HG03521 (cell line): ENCODE measurements around the gene CXCL13.
"Not testable (repeated sequence)": the region's sequence is repeated elsewhere in the genome, so short reads cannot be mapped to it uniquely, and the experiment has no call there.

Experiments
- ATAC-seq: cut with Tn5 transposase; IDR thresholded peaks from one replicate; pipeline ENCODE4 v1.9.1; 2021; ENCODE audit warnings: mild to moderate bottlenecking, moderate library complexity; ENCODE audit not compliant: unreplicated experiment

The CXCL13 gene

DNA sequence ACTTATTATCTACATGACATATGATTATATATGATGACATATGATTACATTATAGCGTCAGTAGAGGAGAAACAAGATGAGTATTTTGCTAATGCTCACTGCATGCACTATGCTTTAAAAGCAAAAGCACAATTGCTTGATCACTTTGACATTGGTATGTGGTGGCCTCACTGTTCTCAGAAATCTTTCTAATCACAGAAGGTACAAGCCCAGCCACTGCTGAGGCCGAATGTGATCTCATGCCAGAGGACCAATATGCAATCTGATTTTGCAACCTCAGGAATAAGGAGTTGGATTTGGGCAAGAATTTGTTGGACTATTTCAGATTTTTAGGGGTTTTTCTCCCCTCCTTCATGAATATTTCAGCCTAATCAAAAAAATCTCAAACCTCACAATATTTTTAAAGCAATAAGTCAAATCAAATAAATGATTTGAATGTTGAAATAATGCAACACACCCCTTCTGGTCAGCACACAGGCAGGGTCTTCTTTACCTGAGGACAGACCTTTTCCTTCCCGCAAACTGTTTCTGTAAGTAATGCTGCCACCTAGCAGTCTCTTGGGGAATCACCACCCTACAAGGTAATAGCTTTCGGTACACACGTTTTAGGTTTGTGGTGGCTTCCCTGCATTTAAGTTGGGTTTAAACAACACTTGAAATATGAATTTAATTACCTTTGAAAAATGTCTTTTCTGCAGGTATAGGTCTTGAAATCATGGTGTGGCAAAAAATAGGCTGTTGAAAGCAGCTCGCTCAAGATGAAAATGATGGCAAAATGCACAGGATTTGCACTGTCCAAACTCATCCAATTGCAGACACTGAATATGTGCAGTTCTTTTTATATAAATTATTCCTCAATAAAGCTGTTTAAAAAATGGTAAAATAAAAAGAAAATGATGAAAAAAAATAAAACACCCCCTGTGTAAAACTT lies 4.8 kb upstream of the CXCL13 start:
- no peak for ATAC-seq

DNA sequence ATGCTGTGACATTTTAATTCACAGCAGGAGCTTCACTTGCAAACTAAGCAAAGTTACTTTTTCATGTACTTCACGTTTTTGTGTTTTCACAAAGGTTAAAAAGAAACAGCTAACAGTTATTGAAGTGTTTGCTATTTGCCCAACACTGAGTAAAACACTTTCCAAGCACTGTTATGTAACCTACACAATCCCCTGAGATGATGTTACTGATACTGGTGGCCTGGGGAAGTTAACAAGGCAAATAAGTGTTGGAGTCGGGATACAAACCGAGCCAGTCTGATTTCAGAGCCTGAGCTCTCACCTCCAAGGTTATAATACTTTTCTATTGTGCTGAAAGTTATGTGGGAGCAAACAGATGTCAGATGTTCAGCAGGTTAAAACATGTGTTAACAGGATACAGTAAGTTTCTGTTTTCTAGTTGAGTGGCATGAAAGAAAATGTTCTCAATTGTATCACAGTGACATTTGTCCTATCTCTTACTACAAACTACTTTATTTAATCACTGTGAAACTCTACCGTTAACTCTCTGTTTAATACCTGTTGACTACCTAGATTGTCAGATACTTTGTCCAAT lies 3.9 kb upstream of the CXCL13 start:
- ATAC-seq, result no peak

DNA sequence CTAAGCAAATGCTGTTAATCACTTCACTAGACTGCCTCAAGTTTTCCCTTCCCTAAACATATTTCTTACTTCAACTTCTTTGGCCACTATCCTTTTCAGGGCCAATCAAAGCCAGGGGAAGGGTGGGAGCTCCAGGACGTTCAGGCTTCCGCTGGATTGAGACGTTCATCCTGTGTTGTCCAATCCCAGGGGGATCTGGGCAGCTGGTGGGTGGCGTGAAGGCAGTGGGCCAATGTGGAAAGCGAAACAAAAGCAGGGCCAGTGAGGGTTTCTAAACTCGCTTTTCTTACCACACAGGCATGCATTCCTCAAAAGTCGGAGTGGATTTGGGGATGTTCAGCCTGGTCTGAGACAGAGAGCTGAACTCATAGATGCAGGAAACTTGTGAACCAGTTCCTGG lies 7.6 kb downstream of the CXCL13 start:
- ATAC-seq, result no peak

DNA sequence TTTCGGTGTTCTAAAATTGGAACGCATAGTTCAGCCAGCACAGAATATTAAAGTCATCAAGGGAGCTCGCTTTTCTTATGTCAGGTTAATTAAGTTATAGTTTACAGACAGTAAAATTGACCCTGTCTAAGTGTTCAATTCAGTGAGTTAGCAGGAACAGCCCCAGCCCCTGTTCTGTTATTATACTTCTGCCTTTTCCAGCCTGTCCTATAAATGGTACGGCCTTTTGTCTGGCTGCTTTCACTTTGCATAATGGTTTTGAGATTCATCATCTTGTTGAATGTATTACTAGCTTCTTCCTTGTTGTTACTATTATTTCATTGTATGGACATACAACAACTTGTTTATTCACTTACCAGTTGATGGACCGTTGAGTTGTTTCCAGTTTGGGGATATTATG lies 9.5 kb downstream of the CXCL13 start:
- ATAC-seq, result no peak

DNA sequence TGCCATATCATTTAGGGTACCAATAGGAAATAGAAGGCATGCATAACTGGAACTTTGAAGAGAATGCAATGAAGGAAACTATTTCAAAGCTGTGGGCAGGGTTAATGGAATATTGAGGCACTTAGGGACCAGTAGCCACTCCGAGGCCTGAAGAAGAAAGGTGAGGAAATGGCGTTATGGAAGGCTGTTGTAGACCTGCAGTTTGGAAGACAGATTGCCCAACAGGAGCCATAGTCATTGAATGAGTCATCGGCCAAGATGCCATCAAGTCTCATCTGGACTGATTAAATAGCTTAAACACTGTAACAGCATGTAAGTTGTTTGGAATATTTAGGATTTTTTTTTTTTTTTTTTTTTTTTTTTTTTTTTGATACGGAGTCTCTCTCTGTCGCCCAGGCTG lies 11.6 kb downstream of the CXCL13 start:
- no peak for ATAC-seq

DNA sequence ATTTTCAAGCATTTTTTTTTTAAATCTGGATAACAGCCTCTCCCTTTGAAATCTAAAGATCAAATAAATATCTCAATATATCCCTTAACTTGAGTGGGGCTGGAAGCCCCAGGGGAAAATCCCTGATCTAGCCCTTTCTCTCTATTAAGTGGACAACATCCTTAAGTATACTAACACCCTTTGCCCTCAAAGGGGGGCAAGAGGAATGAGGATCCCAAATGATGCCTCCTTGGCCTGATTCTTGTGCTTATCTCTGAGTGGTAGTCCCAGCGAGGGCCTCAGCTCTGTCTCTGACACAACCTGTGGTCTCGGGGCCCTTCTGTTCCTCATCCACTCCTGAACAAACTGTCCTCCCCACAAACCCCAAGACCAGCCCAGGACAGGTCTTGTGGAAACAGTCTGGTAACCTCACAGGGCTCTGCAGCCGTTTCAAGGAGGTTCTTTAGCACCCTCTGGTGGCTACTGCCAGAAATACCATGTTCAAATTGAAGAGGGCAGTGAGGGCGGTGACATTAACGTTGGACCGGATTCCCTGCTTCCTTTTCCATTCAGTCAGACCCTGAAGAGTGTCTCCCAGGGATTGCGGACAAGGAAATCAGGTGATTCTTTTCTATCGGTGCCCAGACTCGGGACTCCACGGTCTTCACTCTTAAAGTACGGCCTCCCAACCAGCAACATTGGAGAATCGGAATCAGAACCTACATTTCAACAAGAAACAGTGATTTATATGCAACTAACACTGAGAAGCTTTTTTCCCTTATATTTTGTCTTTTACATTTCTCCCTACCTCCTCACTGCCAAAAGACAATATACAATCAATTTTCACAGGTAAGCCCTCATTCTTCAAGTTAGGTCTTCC lies 13.0 kb downstream of the CXCL13 start:
- peak; percentile 75 for ATAC-seq

DNA sequence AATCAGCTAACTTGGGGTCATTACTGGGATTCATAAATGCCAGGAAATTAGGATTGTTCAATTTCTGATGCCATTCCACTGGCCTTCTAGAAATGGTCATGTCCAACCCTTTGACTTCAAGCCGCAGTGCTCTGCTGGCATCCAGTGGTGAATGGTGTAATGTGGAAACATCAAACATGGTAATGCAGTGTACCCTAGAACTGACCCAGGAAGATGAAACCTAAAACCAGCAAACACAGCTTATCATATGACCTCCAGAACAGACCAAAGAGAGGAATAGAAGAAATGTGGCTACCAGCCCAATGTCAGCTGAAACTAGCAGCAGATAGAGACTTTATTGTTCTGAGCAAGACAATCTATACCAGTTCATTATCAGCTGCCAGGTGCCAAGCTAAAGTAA lies 13.8 kb downstream of the CXCL13 start:
- ATAC-seq, result no peak

DNA sequence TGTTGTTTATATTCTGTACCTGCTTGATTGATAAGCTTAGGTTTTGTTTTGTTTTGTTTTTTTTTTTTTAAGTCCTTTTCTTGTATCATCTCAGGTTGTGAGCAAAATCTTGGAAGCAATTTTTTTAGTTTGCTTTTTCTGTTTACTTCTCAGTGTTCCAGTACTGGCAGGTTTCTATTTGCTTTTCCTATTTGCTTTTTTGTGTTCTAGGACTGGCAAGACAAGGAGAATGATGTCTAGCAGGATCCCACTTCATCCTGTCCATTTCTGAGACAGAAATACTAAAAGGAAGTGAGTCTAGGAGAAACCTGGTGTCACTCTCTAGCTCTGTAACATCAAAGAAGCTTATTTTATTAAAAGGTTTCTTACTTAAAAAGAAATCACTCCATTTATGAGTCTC lies 15.6 kb downstream of the CXCL13 start:
- no peak for ATAC-seq

DNA sequence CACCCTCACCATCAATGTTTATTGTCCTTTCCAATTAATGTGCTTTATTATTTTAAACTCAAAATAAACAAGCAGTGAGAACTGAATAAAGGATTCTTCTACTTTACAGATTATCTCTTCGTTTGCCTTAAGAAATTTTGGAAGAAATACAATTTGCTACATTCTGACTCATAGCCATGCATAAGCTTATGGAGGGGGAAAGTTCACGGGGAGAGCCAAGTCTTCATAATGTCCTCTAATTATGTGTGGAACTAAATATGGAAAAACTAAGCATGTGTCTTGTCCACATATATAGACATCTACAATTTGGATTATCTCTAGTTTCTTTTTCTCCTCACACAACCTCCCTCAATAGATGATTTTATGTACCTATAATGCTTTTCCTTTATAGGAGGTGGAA lies 17.5 kb downstream of the CXCL13 start:
- no peak for ATAC-seq

DNA sequence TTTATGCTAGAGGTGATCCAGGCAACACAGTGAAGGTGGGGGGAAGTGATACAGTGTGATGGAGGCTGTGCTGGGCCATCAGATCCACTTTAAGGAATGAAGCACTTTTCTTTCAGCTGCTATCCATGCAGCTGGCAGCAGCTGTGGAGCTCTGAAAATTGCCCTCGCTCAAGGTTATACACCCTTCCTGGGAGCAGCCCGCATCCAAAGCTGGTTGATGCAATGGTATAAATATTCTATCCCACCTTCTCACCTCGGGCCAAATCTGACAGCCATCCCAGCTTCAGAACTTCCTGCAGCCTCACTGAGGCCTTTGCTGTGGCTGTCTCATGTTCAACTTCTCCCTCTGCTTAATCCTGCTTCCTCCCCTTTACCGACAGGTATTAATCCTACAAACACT lies 18.6 kb downstream of the CXCL13 start:
- no peak for ATAC-seq

DNA sequence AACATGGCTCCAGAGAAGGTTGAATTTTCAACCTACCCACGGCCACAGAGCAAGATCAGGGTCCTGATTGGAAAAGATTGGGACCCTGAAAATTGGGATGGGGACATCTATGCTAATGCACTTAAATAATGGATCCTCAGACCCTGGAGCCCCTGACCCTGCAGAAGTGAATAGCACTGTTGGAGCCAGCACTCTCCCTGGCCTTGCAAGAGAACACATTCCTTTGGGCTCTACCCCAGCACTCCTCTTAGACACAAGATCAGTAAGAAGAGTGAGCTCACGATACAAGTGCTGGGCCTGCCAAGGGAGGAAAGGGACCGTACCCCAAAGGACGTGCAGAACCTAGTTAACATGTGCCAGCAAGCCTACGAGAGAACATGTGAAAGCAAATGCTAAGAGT lies 19.9 kb downstream of the CXCL13 start:
- ATAC-seq, result no peak

DNA sequence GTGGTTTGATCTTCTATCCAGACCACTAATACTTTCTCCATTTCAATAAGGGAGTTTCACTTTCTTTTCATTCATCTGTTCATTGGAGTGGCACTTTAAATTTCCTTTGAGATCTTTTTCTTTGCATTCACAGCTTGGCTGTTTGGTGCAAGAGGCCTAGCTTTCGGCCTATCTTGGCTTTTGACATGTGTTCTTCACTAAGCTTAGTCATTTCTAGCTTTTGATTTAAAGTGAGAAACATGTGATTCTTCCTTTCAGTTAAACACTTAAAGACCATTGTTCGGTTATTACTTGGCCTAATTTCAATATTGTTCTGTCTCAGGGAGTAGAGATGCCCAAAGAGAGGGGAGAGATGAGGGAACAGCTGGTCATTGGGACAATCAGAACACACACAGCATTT lies 24.3 kb downstream of the CXCL13 start:
- peak; percentile 65 for ATAC-seq

DNA sequence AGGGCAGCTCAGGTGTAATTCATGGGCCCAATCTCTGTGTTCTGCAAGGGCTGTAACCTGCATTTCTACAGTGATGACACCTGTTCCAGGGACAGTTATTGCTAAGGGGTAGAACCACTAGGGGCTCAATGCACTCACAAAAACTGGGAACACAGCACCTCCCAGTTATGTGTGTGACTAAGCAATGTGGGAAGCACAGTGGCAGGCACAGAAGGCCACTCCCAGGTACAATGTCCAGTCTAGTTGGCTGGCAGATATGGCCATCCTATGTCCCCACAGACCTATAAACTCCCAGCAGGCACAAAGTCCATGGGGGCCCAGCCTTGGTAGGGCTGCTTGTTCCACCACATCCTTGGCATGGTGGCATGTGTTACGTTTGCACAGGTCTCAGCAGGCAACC lies 25.7 kb downstream of the CXCL13 start:
- ATAC-seq, result no peak

DNA sequence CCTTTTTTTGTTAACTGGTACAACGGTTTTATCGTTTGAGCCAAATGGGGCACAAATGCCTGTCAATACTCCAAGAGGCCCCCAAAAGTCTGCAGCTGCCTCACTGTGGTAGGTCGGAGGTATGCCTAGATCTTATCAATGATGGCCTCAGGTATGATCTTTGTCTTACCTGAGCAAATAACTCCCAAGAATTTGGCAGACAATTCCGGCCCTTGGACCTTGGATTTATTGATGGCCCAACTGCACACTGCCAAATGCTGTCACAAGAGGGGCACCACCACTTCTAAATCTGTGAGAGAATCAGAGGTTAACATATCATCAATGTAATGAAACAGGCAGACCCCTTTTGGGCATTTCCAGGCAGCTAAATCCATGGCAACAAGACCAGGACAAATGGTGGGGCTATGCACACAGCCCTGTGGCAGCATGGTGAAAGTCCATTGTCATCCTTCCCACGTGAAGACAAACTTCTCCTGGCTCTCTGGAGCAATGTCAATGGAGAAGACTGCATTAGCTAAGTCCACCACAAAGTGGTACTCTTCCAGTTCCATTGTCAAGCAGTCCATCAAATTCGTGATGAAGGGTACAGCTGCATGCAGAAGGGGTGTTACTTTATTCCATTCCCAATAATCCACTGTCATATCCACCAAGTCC lies 28.6 kb downstream of the CXCL13 start:
- ATAC-seq, result no peak

DNA sequence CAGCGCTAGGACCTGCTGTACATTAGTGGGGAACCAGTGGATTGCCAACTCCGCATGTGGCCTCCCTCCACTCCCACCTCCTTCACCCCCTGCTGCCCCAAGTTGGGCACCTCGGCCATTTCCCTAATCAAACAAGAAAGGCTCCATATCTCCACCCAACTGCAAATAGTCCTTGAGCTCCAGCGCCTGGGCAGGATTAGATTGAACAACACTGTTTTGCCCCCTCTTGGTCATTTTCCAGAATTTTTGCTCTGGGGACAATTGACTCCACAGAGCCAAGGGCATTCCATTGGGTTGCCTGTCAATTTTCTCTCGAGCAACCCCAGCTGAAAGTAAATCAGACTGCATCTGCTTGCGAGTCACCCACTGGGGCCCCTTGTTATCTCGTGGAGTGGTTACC lies 29.6 kb downstream of the CXCL13 start:
- ATAC-seq, result no peak

DNA sequence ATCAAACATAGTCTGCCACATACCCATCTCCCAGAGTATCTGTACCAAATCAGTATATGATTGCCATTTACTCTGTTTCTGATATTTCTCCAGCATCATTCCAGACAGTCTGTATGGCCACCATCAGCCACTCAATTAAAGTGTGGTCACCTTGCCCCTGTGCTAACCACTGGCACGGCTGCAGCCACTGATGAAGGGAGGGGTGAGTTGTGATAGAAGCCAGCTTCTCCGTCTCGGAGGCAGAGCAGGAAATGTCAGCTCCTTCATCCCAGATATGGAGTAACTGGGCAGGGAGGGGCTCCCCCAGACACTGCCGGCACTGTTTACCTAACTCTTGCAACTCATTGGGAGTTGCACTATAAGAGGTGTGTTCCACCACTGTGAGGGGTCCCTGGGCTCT lies 30.3 kb downstream of the CXCL13 start:
- no peak for ATAC-seq

DNA sequence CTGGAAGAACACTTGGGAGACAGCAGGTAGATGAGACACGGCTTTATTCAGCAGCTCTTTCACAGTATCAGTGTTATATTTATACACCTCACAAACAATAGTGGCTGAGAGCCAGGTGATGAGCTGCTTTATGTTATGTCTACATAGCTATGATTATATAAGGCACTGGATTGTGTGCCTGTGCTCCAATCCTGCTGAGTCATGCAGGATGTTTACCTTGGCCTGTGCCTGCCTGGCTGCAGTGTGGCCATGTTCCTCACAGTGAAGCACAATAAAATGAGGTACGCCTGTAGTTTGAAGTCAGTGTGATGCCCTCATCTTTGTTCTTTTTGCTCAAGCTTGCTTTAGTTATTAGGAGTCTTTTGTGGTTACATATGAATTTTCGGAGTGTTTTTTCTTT lies 31.3 kb downstream of the CXCL13 start:
- ATAC-seq, result no peak

DNA sequence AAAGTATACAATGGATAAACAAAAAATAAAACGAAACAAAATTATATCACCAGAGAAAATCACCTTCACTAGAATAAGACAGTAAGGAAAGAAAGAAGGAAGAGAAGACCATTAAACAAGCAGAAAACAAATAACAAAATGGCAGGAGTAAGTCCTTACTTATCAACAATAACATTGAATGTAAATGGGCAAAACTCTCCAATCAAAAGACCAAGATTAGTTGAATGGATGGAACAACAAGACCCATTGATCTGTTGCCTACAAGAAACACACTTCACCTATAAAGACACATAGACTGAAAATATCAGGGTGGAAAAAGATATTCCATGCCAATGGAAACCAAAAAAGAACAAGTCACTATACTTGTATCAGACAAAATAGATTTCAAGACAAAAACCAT lies 38.4 kb downstream of the CXCL13 start:
- ATAC-seq, result not testable (repeated sequence)

DNA sequence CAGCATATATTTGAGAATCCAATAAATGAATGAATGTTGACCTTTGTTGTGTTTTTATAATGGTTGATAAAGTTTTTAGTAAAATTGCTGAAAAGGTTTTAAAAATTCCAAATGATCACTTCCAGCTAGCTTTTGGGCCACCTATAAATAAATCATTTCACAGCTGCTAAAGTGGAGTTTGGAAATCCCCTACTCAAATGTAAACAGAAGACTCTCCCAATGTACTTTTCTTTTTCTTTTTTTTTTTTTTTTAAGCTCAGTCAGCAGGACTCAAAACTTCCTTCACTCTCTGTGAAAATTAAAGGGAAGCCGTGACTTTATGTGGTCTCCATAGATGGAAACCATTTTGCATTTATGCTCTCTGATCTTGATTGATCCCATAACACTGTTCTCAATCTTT lies 45.2 kb downstream of the CXCL13 start:
- ATAC-seq, result no peak

DNA sequence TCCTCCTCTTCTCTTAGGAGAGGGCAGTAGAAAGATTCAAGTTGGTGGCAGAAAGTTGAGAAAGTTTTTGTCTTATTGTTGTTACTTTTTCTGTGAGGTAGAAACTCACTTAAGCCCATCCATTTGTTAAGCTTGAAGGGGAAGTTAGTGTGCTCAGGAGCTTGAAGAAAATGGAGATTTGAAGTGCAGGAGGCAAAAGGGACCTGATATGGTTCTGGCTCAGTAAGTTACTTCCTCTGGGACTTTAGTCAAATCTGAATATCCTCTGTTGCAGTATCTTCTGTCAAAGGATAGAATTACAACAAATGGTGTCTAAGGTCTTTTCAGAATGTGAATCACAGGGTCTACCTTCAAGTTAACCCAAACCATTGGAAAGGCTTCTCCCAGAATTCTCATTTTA lies 46.2 kb downstream of the CXCL13 start:
- ATAC-seq, result no peak

DNA sequence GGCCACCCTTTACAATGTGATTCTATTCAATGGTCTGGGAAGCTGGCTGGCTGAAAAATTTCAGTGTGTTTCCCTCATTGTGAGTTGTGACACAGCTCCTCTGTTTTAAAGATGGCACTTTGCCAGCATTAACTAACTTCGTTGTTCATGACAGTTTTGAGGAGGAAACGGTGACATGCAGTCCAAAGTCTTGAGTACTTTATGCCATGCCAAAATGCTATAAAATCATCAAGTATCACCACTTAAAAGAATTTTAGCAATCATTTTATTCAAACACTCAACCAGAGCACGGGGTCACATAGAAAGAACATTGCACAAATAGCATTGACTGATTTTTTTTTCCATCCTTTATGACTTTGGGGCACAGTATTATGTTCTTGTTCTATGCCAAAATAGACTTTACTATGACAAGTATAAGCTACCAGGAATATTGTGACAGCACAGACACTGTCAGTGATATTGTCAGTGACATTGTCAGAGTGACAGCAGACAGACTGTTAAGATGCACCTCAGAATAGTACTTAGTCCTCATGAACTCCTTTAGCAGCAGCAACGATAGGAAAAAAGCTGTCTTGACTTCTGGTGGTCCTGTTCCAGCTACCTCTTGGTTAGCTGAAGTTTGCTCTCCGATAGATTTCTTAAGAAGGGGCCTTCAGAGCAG lies 46.7 kb downstream of the CXCL13 start:
- ATAC-seq, result no peak
